ENCODE data around the gene ENHO.

ENHO gene

DNA sequence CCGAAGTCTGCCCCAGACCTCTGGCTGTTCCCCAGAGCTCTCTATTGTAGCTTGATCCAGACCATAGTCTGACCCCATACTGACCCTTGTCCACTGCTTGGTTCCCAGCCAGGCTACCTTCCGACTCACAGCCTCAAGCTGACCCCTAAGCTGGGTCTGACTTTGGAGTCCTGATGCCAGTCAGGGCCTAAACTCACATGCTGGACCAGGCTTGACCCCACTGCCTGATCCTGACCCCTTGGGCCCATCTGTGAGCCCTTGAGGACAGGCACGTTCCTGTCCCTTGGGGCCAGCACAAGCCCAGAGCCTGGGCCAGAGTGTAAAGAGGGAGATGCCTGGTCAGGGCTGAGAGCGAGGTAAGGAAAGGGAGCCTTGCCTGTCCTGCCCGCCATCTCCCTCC lies 32.7 kb upstream of the ENHO start:
- Histone ChIP-seq H3K4me1 (ENCODE audit: control insufficient read depth, insufficient read depth, low read length, poor library complexity, severe bottlenecking) (peaks cover 18% of the 10 kb centered on the region), H3K9me3 (ENCODE audit: control insufficient read depth, low read length) (no peaks in the 10 kb centered on the region), H3K36me3 (ENCODE audit: control insufficient read depth, insufficient read depth, low read length) (peaks cover 11% of the 10 kb centered on the region), H3K4me3 (ENCODE audit: extremely low read depth, insufficient read depth, low read length, poor library complexity, severe bottlenecking) (no peak overlapping the region), H3K27ac (ENCODE audit: low read depth, low read length, severe bottlenecking) (no peak overlapping the region)
- 96 to 100% methylated on average over 2 of the region's 5 CpGs for WGBS, 2 experiments (ENCODE audit: insufficient coverage in 2 of 2)

DNA sequence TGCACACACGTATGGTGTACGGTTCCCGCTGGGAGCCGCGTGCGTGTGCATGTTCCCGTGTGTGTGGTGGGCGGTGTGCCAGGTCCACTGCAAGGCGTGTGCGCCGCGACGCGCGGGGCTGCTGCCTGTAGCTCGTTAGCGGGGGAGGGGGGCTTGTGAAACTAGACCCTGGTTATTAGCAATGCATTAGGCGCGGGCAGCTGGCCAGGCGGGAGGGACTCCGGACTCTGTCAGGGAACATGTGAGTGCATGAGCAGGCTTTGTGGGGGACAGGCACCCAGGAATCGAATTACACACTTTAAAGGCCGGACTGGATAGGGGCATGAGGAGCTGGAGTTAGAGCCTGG lies 32.2 kb upstream of the ENHO start:
- peaks cover 11% of the 10 kb centered on the region for H3K36me3 ChIP-seq (ENCODE audit: control insufficient read depth, insufficient read depth, low read length)
- H3K4me1 ChIP-seq (ENCODE audit: control insufficient read depth, insufficient read depth, low read length, poor library complexity, severe bottlenecking): peaks cover 14% of the 10 kb centered on the region
- H3K9me3 ChIP-seq (ENCODE audit: control insufficient read depth, low read length): no peaks in the 10 kb centered on the region
- WGBS, 2 experiments (ENCODE audit: insufficient coverage in 2 of 2): 87 to 93% methylated on average over 19 to 23 of the region's 23 CpGs
- H3K27ac ChIP-seq (ENCODE audit: low read depth, low read length, severe bottlenecking): no peak overlapping the region
- H3K4me3 ChIP-seq (ENCODE audit: extremely low read depth, insufficient read depth, low read length, poor library complexity, severe bottlenecking): no peak overlapping the region

DNA sequence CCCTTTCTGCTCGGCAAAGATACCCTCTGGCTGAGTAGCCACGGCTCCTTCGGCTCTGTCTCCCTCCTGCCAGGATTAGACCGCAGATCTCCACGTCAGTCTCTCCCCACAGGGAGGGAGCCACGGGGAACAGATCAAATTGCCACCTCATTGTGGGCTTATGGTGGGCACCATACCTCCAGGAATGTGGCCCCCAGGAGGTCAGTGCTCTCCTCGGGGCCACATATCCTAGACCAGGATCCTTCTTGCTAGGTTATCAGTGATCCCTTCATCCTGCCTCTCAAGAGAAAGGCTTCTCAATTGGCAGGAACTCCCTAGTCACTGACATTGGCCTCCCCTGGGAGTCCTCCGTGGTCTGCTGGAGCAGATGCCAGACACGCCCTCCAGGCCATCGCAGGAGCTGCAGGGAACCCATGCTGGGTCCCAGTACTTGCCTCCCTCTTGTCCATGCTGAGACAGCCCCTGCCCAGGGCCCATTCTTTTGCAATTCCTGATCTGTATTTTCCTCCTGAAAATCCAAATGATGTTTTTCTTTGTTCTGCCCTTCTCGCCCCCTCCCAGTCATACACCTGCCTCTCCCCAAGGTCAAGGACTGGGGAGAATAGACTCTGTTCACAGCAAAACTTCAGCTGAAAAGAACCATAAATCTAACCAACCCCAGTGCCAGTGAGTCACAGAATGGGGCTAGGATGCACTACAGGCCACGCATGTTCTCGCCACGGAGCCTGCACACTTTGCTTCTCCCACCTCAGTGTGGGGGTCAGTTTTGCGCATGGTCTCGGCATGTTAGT lies 31.6 kb upstream of the ENHO start:
- WGBS, 2 experiments (ENCODE audit: insufficient coverage in 2 of 2): 79 to 85% methylated on average over 14 to 16 of the region's 16 CpGs
- Histone ChIP-seq H3K9me3 (ENCODE audit: control insufficient read depth, low read length) (no peaks in the 10 kb centered on the region), H3K27ac (ENCODE audit: low read depth, low read length, severe bottlenecking) (no peak overlapping the region), H3K4me1 (ENCODE audit: control insufficient read depth, insufficient read depth, low read length, poor library complexity, severe bottlenecking) (peaks cover 8% of the 10 kb centered on the region), H3K36me3 (ENCODE audit: control insufficient read depth, insufficient read depth, low read length) (peaks cover 11% of the 10 kb centered on the region), H3K4me3 (ENCODE audit: extremely low read depth, insufficient read depth, low read length, poor library complexity, severe bottlenecking) (no peak overlapping the region)

DNA sequence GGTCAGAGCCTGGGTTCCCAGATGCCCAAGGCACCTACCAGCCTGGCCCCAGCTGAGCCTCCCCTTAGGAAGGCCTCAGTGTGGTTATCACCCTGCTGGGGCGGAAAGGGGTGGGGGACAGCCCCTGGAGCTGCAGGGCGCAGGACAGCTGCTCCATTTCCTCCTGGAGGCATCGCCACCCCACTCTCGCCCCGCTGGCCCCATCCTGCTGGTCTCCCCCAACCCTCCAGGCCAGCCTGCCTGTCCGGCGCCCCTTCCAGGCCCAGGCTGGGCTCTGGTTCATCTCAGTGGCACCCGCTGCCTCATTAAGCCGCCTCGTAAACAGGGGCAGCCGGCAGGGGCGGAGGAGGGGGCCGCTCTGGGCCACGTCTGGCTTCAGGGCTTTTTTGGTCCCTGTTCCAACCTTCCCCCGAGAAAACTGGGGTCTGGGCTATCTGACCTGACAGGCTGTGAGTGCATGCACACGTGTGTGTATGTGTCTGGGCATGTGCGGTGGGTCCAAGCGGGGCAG lies 30.8 kb upstream of the ENHO start:
- H3K27ac ChIP-seq (ENCODE audit: low read depth, low read length, severe bottlenecking): no peak overlapping the region
- peaks cover 11% of the 10 kb centered on the region for H3K36me3 ChIP-seq (ENCODE audit: control insufficient read depth, insufficient read depth, low read length)
- WGBS, 2 experiments (ENCODE audit: insufficient coverage in 2 of 2): 85 to 90% methylated on average over 16 to 17 of the region's 18 CpGs
- H3K9me3 ChIP-seq (ENCODE audit: control insufficient read depth, low read length): no peaks in the 10 kb centered on the region
- no peaks in the 10 kb centered on the region for H3K4me1 ChIP-seq (ENCODE audit: control insufficient read depth, insufficient read depth, low read length, poor library complexity, severe bottlenecking)
- H3K4me3 ChIP-seq (ENCODE audit: extremely low read depth, insufficient read depth, low read length, poor library complexity, severe bottlenecking): no peak overlapping the region

DNA sequence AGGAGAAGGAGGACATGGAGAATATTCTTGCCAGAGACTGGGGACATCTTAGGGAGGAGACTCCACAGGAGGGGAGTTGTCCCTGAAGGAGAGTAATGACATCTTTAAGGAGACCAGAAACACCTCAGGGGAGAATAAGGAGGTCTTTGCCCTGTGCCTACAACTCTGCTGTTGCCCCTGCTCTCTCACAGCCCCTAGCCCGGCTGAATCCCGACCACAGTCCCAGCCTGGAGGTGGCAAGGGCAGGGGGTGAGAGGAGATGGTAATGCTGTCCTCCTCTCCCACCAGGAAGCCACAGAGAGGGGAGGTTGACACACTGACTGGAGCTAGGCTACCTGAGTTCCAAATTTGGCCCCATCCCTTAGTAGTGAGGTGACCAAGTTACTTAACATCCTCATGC lies 30.2 kb upstream of the ENHO start:
- Histone ChIP-seq H3K4me1 (ENCODE audit: control insufficient read depth, insufficient read depth, low read length, poor library complexity, severe bottlenecking) (no peaks in the 10 kb centered on the region), H3K27ac (ENCODE audit: low read depth, low read length, severe bottlenecking) (no peak overlapping the region), H3K4me3 (ENCODE audit: extremely low read depth, insufficient read depth, low read length, poor library complexity, severe bottlenecking) (no peak overlapping the region), H3K9me3 (ENCODE audit: control insufficient read depth, low read length) (no peaks in the 10 kb centered on the region), H3K36me3 (ENCODE audit: control insufficient read depth, insufficient read depth, low read length) (peaks cover 11% of the 10 kb centered on the region)
- 85% methylated on average over 2 of the region's 2 CpGs; no CpG with 5 or more reads in 1 of the 2 experiments for WGBS, 2 experiments (ENCODE audit: insufficient coverage in 2 of 2)

DNA sequence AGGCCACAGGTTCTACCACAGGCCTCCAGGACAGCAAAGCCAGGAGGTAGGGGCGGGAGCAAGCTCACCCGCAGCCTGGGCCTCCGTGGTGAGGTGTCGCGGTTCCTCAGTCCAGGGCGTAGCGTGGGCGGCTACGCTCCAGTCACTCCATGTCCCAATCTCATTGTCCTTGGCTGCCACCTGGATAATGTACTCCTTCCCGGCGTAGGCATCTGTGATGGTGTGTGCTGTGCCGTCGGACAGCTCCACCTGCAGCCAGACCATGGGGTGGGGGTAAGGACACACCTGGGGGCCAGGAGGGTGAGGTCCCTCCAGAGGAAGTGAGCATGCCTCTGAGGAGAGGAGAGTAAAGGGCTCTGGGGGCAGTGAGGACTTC lies 29.8 kb upstream of the ENHO start:
- Histone ChIP-seq H3K4me3 (ENCODE audit: extremely low read depth, insufficient read depth, low read length, poor library complexity, severe bottlenecking) (no peak overlapping the region), H3K36me3 (ENCODE audit: control insufficient read depth, insufficient read depth, low read length) (peaks cover 10% of the 10 kb centered on the region), H3K27ac (ENCODE audit: low read depth, low read length, severe bottlenecking) (no peak overlapping the region), H3K4me1 (ENCODE audit: control insufficient read depth, insufficient read depth, low read length, poor library complexity, severe bottlenecking) (no peaks in the 10 kb centered on the region), H3K9me3 (ENCODE audit: control insufficient read depth, low read length) (no peaks in the 10 kb centered on the region)
- WGBS, 2 experiments (ENCODE audit: insufficient coverage in 2 of 2): 96 to 99% methylated on average over 11 to 13 of the region's 13 CpGs

DNA sequence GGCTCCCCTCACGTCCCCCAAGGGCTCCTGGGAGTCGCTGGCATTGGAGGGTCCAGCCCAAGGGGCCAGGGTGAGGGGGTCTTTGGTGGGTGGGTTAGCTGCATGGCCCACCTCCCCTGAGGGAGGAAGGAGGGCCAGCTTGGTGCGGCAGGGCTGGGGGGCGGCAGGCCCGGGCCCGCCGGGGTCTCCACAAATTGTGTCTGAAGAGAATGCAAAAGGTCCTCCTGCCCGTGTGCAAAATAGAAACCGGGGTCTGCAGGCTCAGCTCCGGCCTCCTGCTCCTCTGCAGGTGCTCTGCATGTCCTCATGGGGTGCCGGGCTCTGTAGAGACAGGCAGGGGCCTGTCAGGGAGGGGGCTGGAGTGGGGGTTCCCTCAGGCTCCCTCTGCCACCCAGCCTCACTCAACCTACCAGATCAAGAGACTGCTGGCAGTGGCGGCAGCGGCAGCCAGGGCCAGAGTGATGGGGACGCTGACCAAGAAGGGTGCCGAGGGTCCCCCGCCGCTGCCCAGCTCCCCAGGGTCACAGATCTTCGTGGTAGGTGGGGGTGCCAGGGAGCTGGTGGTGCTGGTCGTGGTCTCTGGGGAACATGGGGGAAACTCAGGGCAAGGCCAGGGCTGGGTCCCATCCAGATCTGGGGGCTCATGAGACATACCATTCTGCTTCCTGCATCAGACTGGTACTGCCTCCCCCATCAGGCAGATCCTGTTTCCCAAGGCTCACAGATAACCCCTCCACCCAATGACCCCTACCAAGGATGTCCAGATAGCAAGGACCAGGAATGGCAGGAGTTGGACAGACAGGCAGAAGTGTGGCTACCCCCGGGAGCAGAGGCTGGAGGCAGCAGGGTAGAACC lies 29.2 kb upstream of the ENHO start:
- 95 to 97% methylated on average over 14 to 16 of the region's 20 CpGs for WGBS, 2 experiments (ENCODE audit: insufficient coverage in 2 of 2)
- Histone ChIP-seq H3K27ac (ENCODE audit: low read depth, low read length, severe bottlenecking) (no peak overlapping the region), H3K36me3 (ENCODE audit: control insufficient read depth, insufficient read depth, low read length) (peaks cover 4% of the 10 kb centered on the region), H3K4me1 (ENCODE audit: control insufficient read depth, insufficient read depth, low read length, poor library complexity, severe bottlenecking) (no peaks in the 10 kb centered on the region), H3K4me3 (ENCODE audit: extremely low read depth, insufficient read depth, low read length, poor library complexity, severe bottlenecking) (no peak overlapping the region), H3K9me3 (ENCODE audit: control insufficient read depth, low read length) (no peaks in the 10 kb centered on the region)

DNA sequence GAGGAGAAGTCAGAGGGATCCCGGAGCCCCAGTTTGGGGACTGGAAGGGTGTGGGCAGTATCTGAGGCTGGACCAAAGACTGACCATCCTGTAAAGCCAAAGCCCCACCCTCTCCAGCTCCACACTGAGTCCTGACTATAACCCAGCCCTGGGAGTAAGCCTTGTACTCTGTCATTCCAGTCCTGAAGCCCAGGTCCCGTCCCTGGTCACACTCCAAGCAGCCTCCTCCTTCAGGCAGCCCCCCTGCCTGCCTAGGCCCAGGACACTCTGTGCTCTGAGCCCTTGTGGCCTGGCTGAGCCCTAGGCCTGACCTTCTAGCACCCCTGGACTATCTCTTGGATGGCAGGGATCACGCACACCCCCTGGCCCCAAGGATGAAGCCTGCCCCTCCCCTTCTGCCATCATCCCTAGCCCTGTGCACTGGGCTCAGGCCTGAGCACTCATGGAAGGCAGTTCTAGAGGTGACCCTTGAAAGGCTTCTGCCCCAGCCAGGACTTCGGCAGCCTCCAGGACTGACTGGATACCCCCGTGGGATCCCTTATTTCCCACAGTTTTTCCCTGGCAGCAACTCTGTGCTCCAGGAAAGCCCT lies 28.0 kb upstream of the ENHO start:
- H3K27ac ChIP-seq (ENCODE audit: low read depth, low read length, severe bottlenecking): no peak overlapping the region

DNA sequence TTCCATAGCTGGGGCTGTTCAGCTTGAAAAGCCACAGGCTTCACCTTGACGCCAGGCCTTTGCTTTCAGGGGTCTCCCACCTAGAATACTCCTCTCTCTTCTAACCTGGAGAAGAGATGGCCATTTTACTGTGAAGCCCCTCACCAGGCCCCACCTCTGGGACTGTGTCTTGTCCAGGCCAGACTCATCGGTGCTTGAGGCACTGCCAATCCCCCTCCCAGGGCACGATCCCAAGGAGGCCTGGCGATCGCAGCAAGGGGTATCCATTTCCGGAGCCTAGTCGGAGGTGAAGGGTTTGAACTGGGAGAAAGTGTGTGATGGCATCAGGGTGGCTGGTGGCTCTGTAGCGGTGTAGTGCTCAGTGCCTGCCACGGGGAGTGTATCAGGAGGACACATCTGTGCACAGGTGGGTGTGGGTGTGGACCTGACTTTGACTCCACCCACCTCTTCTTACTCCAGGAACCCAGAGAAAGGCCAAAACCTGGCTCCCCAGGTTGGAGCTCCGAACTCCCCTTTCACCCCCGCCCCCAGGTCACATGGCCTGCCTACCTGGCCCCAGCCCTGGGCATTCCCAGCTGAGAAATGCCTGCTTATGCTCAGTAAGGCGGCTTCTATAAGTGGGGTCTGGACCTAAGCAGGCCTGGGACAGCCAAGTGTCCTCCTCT lies 27.4 kb upstream of the ENHO start:
- H3K36me3 ChIP-seq (ENCODE audit: control insufficient read depth, insufficient read depth, low read length): peaks cover 3% of the 10 kb centered on the region
- WGBS, 2 experiments (ENCODE audit: insufficient coverage in 2 of 2): 81 to 89% methylated on average over 8 to 12 of the region's 12 CpGs
- no peak overlapping the region for H3K27ac ChIP-seq (ENCODE audit: low read depth, low read length, severe bottlenecking)
- no peak overlapping the region for H3K4me3 ChIP-seq (ENCODE audit: extremely low read depth, insufficient read depth, low read length, poor library complexity, severe bottlenecking)
- H3K4me1 ChIP-seq (ENCODE audit: control insufficient read depth, insufficient read depth, low read length, poor library complexity, severe bottlenecking): no peaks in the 10 kb centered on the region
- H3K9me3 ChIP-seq (ENCODE audit: control insufficient read depth, low read length): no peaks in the 10 kb centered on the region

More for the DNA sequence above, 28.0 kb upstream of the ENHO start:
- Histone ChIP-seq H3K4me3 (ENCODE audit: extremely low read depth, insufficient read depth, low read length, poor library complexity, severe bottlenecking) (no peak overlapping the region), H3K9me3 (ENCODE audit: control insufficient read depth, low read length) (no peaks in the 10 kb centered on the region), H3K36me3 (ENCODE audit: control insufficient read depth, insufficient read depth, low read length) (peaks cover 3% of the 10 kb centered on the region), H3K4me1 (ENCODE audit: control insufficient read depth, insufficient read depth, low read length, poor library complexity, severe bottlenecking) (no peaks in the 10 kb centered on the region)
- 88 to 95% methylated on average over 3 to 5 of the region's 5 CpGs for WGBS, 2 experiments (ENCODE audit: insufficient coverage in 2 of 2)

DNA sequence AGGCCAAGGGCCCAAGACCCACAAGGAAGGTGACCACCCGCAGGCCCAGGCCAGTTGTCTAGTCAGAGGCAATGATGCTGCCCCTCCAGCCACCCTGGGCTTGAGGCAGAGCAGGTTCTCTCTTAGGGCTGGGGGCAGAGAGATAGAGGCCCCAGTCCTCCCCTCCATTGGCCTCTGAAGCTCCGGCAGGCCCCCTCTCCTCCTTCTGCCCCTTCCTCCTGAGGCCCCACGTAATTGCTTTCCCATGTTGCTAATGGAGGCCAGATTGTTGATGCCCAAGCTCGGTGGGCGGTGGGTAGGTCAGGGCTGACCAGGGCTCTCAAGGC lies 26.6 kb upstream of the ENHO start:
- no peak overlapping the region for H3K27ac ChIP-seq (ENCODE audit: low read depth, low read length, severe bottlenecking)
- no peaks in the 10 kb centered on the region for H3K4me1 ChIP-seq (ENCODE audit: control insufficient read depth, insufficient read depth, low read length, poor library complexity, severe bottlenecking)
- H3K9me3 ChIP-seq (ENCODE audit: control insufficient read depth, low read length): no peaks in the 10 kb centered on the region
- no peak overlapping the region for H3K4me3 ChIP-seq (ENCODE audit: extremely low read depth, insufficient read depth, low read length, poor library complexity, severe bottlenecking)
- WGBS, 2 experiments (ENCODE audit: insufficient coverage in 2 of 2): 94 to 96% methylated on average over 2 to 3 of the region's 5 CpGs
- peaks cover 3% of the 10 kb centered on the region for H3K36me3 ChIP-seq (ENCODE audit: control insufficient read depth, insufficient read depth, low read length)

Data from mesodermal cell (in vitro differentiated cells).